Neural cell (in vitro differentiated cells): Measurements from ENCODE around the gene CEACAM4. TPM values are rescaled to one million over a fixed set of nuclear protein-coding genes. Genes with fewer than 3 reads are reported as not detected.

Experiments used
- H2AFZ ChIP-seq: fragments of 200-600, 300-800 bp; sonication (generic), shearing (Covaris generic); 2 replicates; pipeline ENCODE4 v1.6.0; 2014; ENCODE audit warnings: low read depth, mild to moderate bottlenecking, antibody characterized with exemption, low read length, moderate library complexity
- H3F3A ChIP-seq: fragments of 200-600 bp; shearing (Covaris generic); 2 replicates; pipeline ENCODE4 v1.6.1; 2016; ENCODE audit warnings: mild to moderate bottlenecking, moderate library complexity, mixed read lengths, antibody characterized with exemption, low read length; ENCODE audit not compliant: insufficient read depth, poor library complexity, severe bottlenecking
- H3K27ac ChIP-seq: fragments of 200-600, 300-800 bp; sonication (generic), shearing (Covaris generic); 2 replicates; pipeline ENCODE4 v1.5.1; 2014; ENCODE audit warnings: mild to moderate bottlenecking, low read length, moderate library complexity
- H3K27me3 ChIP-seq: fragments of 300-800, 200-600 bp; sonication (generic), shearing (Covaris generic); 2 replicates; pipeline ENCODE4 v1.6.0; 2014; ENCODE audit warnings: mild to moderate bottlenecking, low read depth, low read length, moderate library complexity; ENCODE audit not compliant: insufficient read depth
- H3K36me3 ChIP-seq: fragments of 300-800, 200-600 bp; sonication (generic), shearing (Covaris generic); 2 replicates; pipeline ENCODE4 v1.5.1; 2014; ENCODE audit warnings: mild to moderate bottlenecking, antibody characterized with exemption, low read length, moderate library complexity; ENCODE audit not compliant: insufficient read depth
- H3K4me2 ChIP-seq: fragments of 300-800, 200-600 bp; sonication (generic), shearing (Covaris generic); 2 replicates; pipeline ENCODE4 v1.6.0; 2014; ENCODE audit warnings: mild to moderate bottlenecking, low read length
- H3K4me3 ChIP-seq: fragments of 300-800, 200-600 bp; sonication (generic), shearing (Covaris generic); 2 replicates; pipeline ENCODE4 v1.5.1; 2014; ENCODE audit warnings: mild to moderate bottlenecking, low read length, moderate library complexity
- H3K79me2 ChIP-seq: fragments of 200-600 bp; shearing (Covaris generic); replicated peaks from 2 replicates; pipeline ENCODE4 v1.6.0; 2014; ENCODE audit warnings: mild to moderate bottlenecking, low read length, moderate library complexity; ENCODE audit not compliant: insufficient read depth
- H3K9ac ChIP-seq: fragments of 300-800, 200-600 bp; sonication (generic), shearing (Covaris generic); 2 replicates; pipeline ENCODE4 v1.6.1; 2016; ENCODE audit warnings: mild to moderate bottlenecking, low read length, mixed read lengths
- H3K9me2 ChIP-seq: fragments of 200-600 bp; shearing (Covaris generic); 2 replicates; pipeline ENCODE4 v1.6.1; 2016; ENCODE audit warnings: mild to moderate bottlenecking, low read length, mixed read lengths; ENCODE audit not compliant: insufficient read depth
- H3K9me3 ChIP-seq: fragments of 200-600, 300-800 bp; sonication (generic), shearing (Covaris generic); 2 replicates; pipeline ENCODE4 v1.6.1; 2016; ENCODE audit warnings: mild to moderate bottlenecking, mixed run types, low read length, moderate library complexity, mixed read lengths
- H4K20me1 ChIP-seq: fragments of 200-600 bp; shearing (Covaris generic); 2 replicates; pipeline ENCODE4 v1.6.1; 2016; ENCODE audit warnings: mild to moderate bottlenecking, mixed run types; ENCODE audit not compliant: insufficient read depth
- EP300 ChIP-seq: fragments of 450-650 bp; conservative IDR thresholded peaks from 2 replicates; pipeline ENCODE4 v1.6.1; 2014; ENCODE audit warnings: antibody characterized with exemption, mild to moderate bottlenecking, moderate library complexity; ENCODE audit not compliant: poor library complexity, severe bottlenecking
- EZH2 ChIP-seq: fragments of 200-600, 300-800 bp; shearing (Covaris generic), sonication (generic); IDR thresholded peaks from 2 replicates; pipeline ENCODE4 v1.6.1; 2014; ENCODE audit warnings: antibody characterized with exemption, low read length, borderline replicate concordance, mild to moderate bottlenecking; ENCODE audit not compliant: insufficient read depth, poor library complexity, severe bottlenecking
- MXI1 ChIP-seq: fragments of 450-650 bp; conservative IDR thresholded peaks from 2 replicates; pipeline ENCODE4 v1.6.1; 2014; ENCODE audit warnings: antibody characterized with exemption, mild to moderate bottlenecking; ENCODE audit not compliant: poor library complexity, severe bottlenecking
- POLR2AphosphoS5 ChIP-seq: IDR thresholded peaks from 2 replicates; pipeline ENCODE4 v1.6.1; 2012
- RAD21 ChIP-seq: fragments of 450-650 bp; conservative IDR thresholded peaks from 2 replicates; pipeline ENCODE4 v1.6.1; 2014; ENCODE audit warnings: antibody characterized with exemption, mild to moderate bottlenecking, moderate library complexity
- SMC3 ChIP-seq: fragments of 450-650 bp; conservative IDR thresholded peaks from 2 replicates; pipeline ENCODE4 v1.6.1; 2014; ENCODE audit warnings: antibody characterized with exemption, mild to moderate bottlenecking, moderate library complexity; ENCODE audit not compliant: poor library complexity
- TAF1 ChIP-seq: IDR thresholded peaks from 2 replicates; pipeline ENCODE4 v1.6.1; 2012; ENCODE audit warnings: low read depth
- polyA plus RNA-seq: library from polyadenylated mRNA; depleted of rRNA; stranded (reverse); fragments of >200 nt; gene quantifications from 2 replicates; pipeline ENCODE4 v1.2.3, GENCODE V29; 2014
- TF ChIP-seq, protein P1 (sequence below): fragments of 450-650 bp; IDR thresholded peaks from 2 replicates; pipeline ENCODE4 v1.5.1; 2014; ENCODE audit warnings: antibody characterized with exemption, mild to moderate bottlenecking, moderate library complexity; ENCODE audit not compliant: poor library complexity, severe bottlenecking
- TF ChIP-seq, protein P2 (sequence below): IDR thresholded peaks from 2 replicates; pipeline ENCODE4 v1.6.1; 2012; ENCODE audit warnings: borderline replicate concordance

The CEACAM4 gene
- polyA plus RNA-seq, 1 donor from 2014 or later = not detected

DNA sequence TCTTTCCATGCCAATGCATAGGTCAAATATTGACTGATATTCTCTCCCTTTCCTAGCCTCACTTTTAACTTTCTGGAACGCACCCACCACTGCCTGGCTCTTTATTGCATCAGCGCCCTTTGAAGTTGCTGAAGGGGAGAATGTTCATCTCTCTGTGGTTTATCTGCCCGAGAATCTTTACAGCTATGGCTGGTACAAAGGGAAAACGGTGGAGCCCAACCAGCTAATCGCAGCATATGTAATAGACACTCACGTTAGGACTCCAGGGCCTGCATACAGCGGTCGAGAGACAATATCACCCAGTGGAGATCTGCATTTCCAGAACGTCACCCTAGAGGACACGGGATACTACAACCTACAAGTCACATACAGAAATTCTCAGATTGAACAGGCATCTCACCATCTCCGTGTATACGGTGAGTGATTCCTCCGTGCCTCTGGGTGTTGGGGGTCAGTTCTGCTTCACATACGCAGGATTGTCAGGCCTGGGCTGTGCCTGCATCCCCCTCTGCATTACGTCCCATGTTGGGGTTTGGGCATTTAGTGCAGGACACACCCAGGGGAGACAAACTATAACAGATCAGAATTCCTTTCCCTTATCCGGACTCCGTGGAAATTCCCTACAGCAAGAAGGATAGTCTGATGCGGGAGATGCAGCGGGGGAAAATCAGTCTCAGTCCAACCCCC, 49.6 kb downstream of the CEACAM4 start:
- H3F3A ChIP-seq = no peaks in the 10 kb centered on the region

DNA sequence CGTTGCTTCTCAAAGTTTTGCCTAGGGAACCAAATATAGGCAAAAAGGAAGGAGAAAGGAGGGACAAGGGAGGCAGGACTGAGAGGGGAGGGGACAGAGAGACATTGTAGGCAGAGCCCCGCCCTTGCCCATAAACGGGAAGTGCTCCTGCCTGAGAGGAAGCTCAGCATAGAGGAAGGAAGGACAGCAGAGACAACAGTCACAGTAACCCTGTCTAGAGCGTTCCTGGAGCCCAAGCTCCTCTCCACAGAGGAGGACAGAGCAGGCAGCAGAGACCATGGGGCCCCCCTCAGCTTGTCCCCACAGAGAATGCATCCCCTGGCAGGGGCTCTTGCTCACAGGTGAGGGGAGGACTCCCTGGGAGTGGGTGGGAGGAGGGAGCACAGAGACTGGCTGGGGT, 50.9 kb downstream of the CEACAM4 start, which contains the start of gene CEACAM21:
TSS of gene CEACAM21 (plus strand) at position 169 of the 400 bp plus-strand sequence. CDS start at position 278, 109 bp downstream.
- no peaks in the 10 kb centered on the region for H3F3A ChIP-seq
- H3K27ac ChIP-seq = no peak within 1 kb of the TSS
- no peak within 1 kb of the TSS for H3K4me3 ChIP-seq
- no peak within 1 kb of the TSS for H2AFZ ChIP-seq
- H3K4me2 ChIP-seq = no peak within 1 kb of the TSS
- no peaks in the 10 kb centered on the region for H3K79me2 ChIP-seq
- no peaks in the 10 kb centered on the region for H3K9me2 ChIP-seq
- H3K9ac ChIP-seq = no peak within 1 kb of the TSS
- TF ChIP-seq, protein P1, sequence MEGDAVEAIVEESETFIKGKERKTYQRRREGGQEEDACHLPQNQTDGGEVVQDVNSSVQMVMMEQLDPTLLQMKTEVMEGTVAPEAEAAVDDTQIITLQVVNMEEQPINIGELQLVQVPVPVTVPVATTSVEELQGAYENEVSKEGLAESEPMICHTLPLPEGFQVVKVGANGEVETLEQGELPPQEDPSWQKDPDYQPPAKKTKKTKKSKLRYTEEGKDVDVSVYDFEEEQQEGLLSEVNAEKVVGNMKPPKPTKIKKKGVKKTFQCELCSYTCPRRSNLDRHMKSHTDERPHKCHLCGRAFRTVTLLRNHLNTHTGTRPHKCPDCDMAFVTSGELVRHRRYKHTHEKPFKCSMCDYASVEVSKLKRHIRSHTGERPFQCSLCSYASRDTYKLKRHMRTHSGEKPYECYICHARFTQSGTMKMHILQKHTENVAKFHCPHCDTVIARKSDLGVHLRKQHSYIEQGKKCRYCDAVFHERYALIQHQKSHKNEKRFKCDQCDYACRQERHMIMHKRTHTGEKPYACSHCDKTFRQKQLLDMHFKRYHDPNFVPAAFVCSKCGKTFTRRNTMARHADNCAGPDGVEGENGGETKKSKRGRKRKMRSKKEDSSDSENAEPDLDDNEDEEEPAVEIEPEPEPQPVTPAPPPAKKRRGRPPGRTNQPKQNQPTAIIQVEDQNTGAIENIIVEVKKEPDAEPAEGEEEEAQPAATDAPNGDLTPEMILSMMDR = no peak
- TF ChIP-seq RAD21 (no peak), MXI1 (no peak), SMC3 (no peak), POLR2AphosphoS5 (no peak), EZH2 (no peak), TAF1 (no peak), EP300 (no peak)
- TF ChIP-seq, protein P2, sequence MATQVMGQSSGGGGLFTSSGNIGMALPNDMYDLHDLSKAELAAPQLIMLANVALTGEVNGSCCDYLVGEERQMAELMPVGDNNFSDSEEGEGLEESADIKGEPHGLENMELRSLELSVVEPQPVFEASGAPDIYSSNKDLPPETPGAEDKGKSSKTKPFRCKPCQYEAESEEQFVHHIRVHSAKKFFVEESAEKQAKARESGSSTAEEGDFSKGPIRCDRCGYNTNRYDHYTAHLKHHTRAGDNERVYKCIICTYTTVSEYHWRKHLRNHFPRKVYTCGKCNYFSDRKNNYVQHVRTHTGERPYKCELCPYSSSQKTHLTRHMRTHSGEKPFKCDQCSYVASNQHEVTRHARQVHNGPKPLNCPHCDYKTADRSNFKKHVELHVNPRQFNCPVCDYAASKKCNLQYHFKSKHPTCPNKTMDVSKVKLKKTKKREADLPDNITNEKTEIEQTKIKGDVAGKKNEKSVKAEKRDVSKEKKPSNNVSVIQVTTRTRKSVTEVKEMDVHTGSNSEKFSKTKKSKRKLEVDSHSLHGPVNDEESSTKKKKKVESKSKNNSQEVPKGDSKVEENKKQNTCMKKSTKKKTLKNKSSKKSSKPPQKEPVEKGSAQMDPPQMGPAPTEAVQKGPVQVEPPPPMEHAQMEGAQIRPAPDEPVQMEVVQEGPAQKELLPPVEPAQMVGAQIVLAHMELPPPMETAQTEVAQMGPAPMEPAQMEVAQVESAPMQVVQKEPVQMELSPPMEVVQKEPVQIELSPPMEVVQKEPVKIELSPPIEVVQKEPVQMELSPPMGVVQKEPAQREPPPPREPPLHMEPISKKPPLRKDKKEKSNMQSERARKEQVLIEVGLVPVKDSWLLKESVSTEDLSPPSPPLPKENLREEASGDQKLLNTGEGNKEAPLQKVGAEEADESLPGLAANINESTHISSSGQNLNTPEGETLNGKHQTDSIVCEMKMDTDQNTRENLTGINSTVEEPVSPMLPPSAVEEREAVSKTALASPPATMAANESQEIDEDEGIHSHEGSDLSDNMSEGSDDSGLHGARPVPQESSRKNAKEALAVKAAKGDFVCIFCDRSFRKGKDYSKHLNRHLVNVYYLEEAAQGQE = no peak
- H3K36me3 ChIP-seq = no peaks in the 10 kb centered on the region
- no peaks in the 10 kb centered on the region for H3K9me3 ChIP-seq
- H3K27me3 ChIP-seq = no peaks in the 10 kb centered on the region
- H4K20me1 ChIP-seq = no peaks in the 10 kb centered on the region

More for the DNA sequence above, 49.6 kb downstream of the CEACAM4 start:
- no peak overlapping the region for H2AFZ ChIP-seq
- no peak overlapping the region for H3K4me3 ChIP-seq
- no peaks in the 10 kb centered on the region for H3K79me2 ChIP-seq
- H3K9me2 ChIP-seq = no peaks in the 10 kb centered on the region
- no peaks in the 10 kb centered on the region for H3K27me3 ChIP-seq
- H3K4me2 ChIP-seq = no peak overlapping the region
- H3K36me3 ChIP-seq = no peaks in the 10 kb centered on the region
- no peak overlapping the region for H3K27ac ChIP-seq
- H3K9ac ChIP-seq = no peak overlapping the region
- H4K20me1 ChIP-seq = no peaks in the 10 kb centered on the region
- H3K9me3 ChIP-seq = no peaks in the 10 kb centered on the region
- TF ChIP-seq EZH2 (no peak), SMC3 (no peak), MXI1 (no peak), TAF1 (no peak), POLR2AphosphoS5 (no peak), RAD21 (no peak), EP300 (no peak)
- TF ChIP-seq, protein P2 = no peak
- TF ChIP-seq, protein P1 = no peak
